NB4 (cell line): ENCODE results near the gene C1orf94.

Source experiments
- MAX ChIP-seq: IDR thresholded peaks from 2 replicates; pipeline ENCODE4 v1.6.1; 2011; ENCODE audit warnings: low read depth, low read length
- TF ChIP-seq, protein P1 (sequence below): IDR thresholded peaks from one replicate; pipeline ENCODE4 v1.5.1; 2012; ENCODE audit warnings: low read depth, low read length

DNA sequence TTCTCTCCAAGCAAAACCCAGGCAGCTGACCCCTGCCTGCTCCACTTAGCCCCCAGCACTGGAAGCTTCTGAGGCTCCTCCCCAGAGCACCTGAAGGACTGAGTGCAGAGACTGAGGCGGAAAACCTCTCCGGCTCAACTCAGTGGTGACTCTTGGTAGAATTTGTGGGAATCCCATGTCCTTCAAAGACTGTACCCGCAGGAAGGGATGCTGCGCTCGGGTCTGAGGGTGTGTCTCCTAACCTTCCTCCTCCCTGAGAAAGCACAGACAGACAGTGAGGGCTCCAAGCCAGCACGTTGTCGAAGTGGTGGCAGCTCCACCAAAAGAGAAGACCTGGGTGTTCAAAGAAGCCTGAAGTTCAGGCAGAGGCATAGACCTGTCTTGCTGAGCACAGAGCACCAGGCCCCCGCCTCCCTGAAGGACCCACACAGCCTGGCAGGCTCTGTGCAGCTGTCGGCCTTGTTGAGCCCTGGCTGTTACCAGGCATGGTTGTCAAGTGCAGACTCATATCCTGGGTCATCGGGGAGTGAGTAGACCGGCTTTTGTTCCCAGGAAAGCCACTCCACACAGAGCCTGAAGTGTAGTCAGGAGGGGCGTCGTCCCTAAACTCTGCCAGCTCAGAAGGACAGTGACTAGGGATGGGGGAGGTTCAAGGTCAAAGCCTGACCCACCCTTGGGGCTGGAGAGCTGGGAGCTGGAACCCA, 48.4 kb upstream of the C1orf94 start:
- TF ChIP-seq, protein P1, sequence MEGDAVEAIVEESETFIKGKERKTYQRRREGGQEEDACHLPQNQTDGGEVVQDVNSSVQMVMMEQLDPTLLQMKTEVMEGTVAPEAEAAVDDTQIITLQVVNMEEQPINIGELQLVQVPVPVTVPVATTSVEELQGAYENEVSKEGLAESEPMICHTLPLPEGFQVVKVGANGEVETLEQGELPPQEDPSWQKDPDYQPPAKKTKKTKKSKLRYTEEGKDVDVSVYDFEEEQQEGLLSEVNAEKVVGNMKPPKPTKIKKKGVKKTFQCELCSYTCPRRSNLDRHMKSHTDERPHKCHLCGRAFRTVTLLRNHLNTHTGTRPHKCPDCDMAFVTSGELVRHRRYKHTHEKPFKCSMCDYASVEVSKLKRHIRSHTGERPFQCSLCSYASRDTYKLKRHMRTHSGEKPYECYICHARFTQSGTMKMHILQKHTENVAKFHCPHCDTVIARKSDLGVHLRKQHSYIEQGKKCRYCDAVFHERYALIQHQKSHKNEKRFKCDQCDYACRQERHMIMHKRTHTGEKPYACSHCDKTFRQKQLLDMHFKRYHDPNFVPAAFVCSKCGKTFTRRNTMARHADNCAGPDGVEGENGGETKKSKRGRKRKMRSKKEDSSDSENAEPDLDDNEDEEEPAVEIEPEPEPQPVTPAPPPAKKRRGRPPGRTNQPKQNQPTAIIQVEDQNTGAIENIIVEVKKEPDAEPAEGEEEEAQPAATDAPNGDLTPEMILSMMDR, result no peak
- no peak for TF ChIP-seq MAX
